Suprapubic skin (tissue), 4 donors: Measurements from ENCODE around the gene GTF2IRD1.
"Not testable (repeated sequence)": the region's sequence is repeated elsewhere in the genome, so short reads cannot be mapped to it uniquely, and the experiment has no call there.

Experiments
- CTCF ChIP-seq, 2 donors: fragments of 200-600 bp in 1 of 2; fragments of 450-650 bp in 1 of 2; sonication (generic) in 1 of 2; IDR thresholded peaks; one replicate each; pipeline ENCODE4 v1.5.1; 2016 to 2019; ENCODE audit warnings: antibody characterized with exemption in 2 of 2, mild to moderate bottlenecking in 1 of 2, moderate library complexity in 1 of 2
- POLR2A ChIP-seq, 2 donors: fragments of 450-650 bp; IDR thresholded peaks; one replicate each; pipeline ENCODE4 v1.6.1; 2017; ENCODE audit warnings: antibody characterized with exemption in 2 of 2, mild to moderate bottlenecking in 2 of 2, moderate library complexity in 2 of 2
- POLR2AphosphoS5 ChIP-seq, 3 donors: sonication (generic); formaldehyde crosslinking; IDR thresholded peaks; one replicate each; pipeline ENCODE4 v1.6.1; 2017; ENCODE audit warnings: antibody characterized with exemption in 3 of 3

- not testable (repeated sequence) for TF ChIP-seq POLR2AphosphoS5, POLR2A, CTCF (IDR thresholded peaks at IDR 0.05)
Observed at GRCh38 chr7:74414595-74415333, 38.9 kb upstream of the GTF2IRD1 start.
